Fibroblast of skin of abdomen (primary cell): Measurements from ENCODE around the gene DDC.
"Not testable (repeated sequence)": the region's sequence is repeated elsewhere in the genome, so short reads cannot be mapped to it uniquely, and the experiment has no call there.

ENCODE experiments used
- DNase-seq: peaks from one replicate; pipeline ENCODE4 v3.0.0-alpha.2; 2013

Gene DDC

DNA sequence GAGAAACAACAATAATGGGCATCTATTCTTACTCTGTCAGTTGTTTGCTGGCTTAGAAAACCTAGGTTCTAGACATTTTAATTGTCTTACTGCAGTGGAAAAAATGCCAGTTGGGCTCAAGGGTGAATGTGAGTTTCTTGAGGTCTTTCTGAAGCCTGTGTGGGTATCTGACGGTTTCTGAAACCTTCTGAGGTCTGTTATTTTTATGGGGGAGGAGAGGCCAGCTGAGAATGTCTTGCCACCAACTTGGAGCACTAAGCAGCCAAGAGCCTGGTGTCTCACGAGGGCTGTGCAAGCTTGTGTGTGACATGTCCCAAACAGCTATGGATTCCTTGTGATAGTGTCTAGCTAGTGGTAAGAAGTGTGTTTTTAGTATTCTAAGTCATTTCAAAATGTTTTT, 24.2 kb upstream of the DDC start:
- no peak for DNase-seq

DNA sequence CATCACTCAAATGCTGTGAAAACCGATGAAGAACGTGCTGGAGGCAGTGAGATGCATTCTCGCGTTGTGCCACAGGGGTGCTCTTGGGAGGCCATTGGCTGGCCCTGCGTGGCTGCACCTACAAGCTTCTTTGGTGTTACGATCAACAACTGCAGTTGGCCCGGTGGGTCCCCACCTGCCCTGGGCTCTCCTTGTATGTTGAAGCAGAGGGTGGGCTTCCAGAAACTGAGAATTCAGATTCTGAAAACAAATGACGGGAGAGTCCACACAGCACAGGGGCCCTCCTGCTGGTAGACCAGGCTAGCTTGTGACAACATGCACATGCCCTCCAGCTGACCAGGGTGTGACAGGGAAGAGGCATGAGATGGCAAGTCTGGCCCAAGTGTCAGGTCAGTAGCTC, 23.7 kb upstream of the DDC start:
- DNase-seq = no peak

DNA sequence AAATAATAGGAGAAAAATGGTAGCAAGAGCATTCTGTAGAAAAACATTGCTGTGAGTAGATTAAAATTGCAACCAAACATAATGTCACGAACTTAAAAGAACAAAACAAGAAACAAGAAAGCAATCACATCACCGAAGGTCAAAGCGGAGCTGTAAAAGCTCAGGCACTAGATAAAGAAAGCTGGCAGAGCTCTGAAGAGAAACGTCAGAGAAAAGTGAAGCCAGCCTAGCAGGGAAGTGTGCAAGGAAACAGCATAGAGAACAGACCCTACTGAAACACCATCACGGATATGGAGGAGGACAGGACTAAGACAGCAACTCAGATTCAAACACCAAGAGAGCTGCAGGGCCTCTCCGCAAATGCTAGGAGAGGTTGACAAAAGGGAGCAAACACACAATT, 22.5 kb upstream of the DDC start:
- DNase-seq = no peak

DNA sequence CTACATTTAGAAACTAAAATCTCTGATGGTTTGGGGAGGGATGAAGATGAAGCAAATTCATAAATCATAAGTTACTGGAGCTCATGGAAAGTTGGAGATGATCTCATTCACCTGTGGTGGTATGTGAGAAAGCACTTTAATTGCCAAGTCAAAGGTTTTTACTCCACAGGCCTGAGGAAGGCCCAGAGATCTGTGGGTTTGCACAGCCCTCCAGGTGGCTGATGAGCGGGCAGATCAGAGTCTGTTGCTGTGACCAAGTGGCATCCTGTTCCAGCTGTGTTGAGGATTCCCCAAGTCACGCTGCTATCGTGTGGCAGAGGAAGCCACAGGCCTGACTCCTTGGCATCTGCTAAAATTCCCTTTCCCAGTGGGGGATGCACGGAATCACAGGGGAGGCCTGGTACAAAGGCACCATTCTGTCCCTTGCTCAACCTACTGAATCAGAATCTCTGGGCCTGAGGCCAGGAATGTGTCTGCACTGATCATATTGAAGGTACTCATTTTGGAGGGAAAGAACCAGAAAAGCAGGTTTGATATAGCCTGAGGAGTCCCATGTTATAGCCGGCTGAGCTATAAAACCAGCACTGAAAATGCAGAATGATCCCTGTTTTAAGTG, 19.7 kb upstream of the DDC start:
- DNase-seq = no peak

DNA sequence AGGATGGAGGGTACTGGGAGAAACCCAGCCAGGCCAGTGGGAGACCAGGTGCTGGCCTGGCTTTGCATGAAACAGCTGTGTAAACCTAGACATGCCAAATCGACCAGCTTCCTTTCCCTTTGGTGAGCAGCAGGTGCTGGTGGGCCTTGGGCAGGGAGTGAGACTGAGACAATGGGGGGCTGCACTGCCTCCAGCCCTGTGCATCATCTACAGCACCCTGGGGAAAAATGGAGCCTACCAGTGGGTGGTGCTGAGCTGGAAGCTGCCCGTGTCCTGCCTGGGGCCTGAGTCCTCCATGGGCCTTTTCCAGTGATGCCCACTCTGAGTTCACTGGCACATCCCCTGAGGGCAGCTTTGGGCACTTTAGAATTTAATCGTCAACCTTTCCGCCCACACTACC, 19.2 kb upstream of the DDC start:
- DNase-seq = no peak

DNA sequence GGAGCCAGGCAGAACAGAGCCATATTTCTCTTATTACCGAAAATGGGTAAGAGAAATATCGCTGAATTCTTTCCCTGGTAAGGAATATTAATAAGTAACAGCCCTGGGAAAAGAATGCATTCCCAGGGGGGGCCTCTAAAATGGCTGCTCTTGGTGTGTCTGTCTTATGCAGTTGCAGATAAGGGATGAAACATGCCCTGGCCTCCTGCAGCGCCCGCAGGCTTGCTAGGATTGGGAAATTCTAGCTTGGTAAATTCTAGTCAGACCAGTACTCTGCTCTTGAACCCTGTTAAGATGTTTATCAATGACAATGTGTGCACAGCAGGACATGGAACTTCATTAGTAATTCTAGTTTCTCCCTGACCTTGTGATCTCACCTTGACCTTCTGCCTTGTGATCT, 18.1 kb upstream of the DDC start:
- not testable (repeated sequence) for DNase-seq

DNA sequence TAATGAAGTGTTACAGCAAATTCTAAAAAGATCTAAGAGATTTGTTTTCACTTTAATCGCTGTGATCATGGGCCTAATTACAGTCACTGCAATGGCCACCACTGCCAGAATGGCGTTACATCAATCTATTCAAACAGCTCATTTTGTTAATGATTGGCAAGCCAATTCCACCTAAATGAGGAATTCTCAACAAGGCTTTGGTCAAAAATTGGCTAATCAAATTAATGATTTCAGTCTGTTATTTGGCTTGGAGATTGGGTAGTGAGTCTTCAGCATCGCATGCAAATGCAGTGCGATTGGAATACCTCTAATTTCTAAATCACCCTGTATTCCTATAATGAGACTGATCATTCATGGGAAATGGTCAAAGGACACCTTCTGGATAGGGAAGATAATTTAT, 17.1 kb upstream of the DDC start:
- DNase-seq = not testable (repeated sequence)

DNA sequence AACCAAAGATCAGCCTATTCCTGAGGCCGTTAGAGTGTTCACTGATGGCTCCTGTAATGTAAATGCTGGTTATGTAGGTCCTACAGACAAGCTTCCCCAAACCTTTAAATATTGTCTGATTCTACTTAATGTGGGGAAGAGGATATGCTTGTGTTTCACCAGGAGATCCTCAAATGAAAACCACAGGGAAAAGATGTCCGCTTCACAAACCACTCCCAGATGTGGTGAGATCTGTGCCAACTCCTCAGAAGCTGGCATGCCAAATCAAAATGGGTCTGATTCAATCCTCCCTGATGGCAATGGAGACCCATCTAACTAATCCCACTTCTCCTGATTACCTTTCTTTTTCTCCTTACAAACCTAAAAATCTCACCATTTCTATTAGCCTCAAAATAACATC, 15.5 kb upstream of the DDC start:
- not testable (repeated sequence) for DNase-seq

DNA sequence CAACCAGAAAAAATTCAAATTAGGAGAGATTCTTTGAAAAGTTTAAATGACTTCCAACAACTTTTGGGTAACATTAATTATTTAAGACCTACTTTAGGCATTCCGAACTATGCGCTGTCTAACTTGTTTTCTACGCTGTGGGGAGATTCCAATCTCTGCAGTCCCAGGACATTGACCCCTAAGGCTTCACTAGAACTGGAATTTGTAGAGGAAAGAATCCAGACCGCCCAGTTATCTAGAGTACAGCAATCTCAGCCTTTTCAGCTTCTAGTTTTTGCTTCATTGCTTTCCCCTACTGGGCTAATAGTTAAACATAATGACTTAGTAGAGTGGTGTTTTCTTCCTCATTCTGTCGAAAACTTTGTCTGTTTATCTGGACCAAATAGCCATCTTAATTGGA, 14.9 kb upstream of the DDC start:
- no peak for DNase-seq

DNA sequence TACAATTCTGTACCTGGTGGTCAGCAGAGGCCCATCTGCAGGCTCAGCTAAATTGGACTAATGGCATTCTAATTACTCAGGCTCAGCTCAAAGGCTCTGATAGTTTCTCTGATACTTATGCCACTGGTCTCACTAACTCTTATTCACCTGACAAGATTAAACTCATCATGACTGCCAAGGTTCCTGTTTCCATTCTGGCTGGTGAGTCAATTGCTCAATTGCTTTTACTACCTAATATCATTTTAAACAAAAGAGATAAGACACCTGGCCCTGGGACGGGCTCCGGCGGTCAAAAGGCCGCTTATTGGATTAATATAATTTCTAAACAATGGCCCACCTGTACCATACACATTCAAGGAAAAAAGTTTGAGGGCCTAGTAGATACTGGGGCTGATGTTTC, 12.9 kb upstream of the DDC start:
- not testable (repeated sequence) for DNase-seq

DNA sequence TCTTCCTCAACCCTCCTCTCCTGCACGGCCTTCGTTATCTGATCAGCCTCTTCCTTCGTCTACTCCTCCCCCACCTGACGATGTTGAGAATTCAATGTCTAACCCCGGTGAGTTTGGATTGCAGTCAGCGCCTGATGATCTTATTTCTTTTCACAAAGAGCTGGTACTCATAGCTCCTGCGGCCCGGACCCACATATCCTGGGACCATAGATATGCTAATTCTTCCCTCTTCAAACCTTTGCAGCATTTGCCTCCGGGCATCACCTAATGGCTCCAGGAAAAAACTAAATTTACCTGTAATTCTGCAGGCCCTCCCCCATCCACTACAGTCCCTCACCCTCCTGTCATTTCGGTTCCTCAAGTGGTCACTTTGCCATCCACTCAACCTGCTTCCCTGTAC, 12.4 kb upstream of the DDC start:
- DNase-seq = no peak

DNA sequence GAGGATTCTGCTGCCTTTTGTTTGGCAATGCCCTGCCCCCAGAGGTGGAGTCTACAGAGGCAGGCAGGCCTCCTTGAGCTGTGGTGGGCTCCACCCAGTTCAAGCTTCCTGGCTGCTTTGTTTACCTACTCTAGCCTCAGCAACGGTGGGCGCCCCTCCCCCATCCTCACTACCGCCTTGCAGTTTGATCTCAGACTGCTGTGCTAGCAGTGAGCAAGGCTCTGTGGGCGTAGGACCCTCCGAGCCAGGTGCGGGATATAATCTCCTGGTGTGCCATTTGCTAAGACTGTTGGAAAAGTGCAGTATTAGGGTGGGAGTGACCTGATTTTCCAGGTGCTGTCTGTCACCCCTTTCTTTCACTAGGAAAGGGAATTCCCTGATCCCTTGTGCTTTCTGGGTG, 11.2 kb upstream of the DDC start:
- not testable (repeated sequence) for DNase-seq

DNA sequence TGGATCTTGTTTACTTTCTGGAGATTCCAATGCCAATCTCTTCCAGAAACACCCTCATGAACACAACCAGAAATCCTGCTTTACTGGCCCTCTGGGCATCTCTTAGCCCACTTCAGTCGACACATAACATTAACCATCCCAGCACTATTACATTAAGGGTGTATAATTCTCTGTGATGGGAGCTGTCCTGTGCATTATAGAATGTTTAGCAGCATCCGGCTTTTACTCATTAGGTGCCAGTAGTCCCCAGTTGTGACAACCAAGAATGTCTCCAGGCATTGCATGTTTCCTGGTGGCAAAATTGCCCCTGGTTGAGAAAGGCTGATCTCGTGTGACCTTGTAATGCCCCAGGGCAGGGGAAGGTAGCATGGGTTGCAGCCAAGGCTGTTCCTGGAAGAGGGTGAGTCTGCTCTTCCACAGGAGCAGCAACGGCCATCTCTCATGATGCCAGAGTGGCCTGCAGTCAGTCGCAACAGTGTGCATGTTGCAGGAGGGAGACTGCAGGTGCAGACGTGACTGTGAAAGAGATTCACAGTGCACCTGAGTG, 2.6 kb upstream of the DDC start:
- no peak for DNase-seq

DNA sequence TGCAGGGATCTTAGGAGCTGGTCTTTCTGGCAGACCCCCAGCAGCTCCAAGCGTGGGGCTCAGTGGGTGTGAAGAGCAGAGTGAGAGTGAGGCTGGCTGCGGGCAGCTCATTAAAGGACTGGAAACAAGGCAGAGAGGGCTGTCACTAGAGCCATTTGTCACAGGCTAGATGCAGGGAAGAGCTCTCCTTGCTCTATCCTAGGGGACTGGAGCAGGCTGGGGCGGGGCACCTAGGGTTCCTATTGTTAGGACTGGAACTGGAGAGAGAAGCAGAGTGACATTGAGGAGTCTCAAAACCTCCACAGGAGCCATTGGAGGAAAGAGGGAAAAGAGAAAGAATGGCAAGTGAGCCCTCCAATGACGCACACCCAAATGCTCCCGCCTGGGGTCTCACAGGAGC, 772 bp upstream of the DDC start:
- DNase-seq = no peak

DNA sequence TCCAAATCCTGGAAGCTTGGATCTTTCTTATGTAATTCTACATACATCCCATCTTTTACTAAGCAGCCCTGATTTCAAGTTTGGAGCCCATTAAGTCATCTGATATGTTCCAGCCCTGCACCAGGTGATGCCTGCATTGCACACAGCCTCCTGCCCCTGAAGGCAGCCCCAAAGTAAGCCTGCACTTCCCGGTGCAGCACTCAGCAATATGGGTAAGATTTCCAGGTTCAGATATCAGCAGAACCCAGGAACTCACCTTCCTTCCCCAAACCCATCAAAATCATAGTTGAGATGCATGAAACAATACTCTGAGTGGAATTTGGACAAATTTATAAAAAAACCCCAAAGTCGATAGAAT, 333 bp upstream of the DDC start:
- DNase-seq = no peak

DNA sequence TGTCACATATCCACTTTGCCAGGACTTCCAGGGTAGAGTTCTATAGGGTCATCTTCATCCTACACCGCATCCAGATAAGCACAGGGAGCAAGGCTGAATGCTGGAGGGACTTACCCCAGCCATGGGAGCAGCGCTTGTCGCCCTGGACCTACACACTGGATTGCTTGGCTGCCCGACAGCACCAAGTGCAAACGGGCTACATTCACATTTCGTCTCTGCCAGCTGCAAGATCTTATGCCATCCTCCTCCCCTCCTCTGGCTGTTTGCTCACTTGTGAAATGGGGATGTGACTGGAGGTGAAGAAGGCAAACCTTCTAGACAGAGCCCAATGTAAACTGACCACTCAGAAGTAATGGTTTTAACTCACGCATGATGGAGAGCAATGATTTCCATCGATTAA, 1.0 kb downstream of the DDC start:
- DNase-seq = no peak

DNA sequence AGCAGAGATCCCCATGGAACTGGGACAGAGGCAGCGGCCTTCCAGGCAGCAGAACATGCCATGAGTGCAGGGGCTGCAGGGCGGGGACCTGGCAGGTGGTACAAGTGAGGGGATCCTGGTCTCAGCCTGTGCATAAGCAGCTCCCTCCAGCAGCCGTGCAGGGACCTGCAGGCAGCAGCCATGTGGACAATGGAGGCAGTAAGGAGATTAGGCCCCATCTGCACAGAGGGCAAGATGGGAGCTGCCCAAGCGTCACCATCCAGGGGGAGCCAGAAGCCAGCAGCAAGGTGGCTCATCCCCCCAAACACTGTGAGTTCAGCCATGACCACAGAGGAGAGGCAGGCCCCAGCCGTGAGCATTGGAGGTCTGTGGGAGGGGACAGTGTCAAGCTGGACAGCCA, 3.1 kb downstream of the DDC start:
- no peak for DNase-seq

DNA sequence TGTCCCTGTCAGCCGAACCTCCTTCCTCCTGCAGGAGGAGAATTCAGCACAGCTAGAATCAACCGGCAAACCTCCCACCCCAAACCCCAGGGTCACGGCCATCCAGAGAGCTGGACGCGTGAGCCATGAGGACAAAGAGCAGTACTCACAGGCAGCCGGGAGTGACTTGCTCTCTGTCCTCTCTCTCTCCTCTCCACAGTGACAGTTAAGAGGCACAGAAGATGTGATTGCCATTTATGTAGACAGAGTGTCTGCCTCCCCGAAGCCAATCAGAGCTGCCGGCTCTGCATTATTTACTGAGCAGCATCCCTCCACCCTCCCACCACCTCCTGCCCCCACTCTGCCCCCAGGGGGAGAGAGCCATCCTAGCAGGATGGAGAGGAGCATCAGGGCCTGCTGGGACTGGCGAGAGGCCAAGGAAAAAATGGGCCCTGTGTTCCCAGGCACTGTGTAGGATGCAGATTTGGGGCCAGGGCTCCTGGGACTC, 4.3 kb downstream of the DDC start:
- no peak for DNase-seq

DNA sequence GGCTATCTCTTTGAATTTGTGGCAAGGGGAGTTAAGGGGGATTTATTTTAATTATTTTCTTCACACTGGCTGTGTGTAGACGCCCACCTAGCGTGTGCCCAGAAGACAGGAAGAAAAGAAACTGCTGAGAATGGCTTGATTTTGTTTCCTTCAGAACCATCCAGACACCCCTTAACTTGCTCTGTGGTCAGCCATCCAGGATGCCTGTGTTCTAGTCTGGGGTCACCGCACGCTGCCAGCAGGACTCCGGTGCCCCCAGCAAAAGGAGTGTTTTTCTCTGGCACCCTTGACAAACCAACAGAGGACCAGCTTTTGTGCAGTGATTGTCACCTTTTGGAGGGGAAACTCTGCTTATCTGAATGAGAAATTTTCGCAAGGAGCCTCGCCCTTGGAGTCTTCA, 5.3 kb downstream of the DDC start:
- DNase-seq = no peak

DNA sequence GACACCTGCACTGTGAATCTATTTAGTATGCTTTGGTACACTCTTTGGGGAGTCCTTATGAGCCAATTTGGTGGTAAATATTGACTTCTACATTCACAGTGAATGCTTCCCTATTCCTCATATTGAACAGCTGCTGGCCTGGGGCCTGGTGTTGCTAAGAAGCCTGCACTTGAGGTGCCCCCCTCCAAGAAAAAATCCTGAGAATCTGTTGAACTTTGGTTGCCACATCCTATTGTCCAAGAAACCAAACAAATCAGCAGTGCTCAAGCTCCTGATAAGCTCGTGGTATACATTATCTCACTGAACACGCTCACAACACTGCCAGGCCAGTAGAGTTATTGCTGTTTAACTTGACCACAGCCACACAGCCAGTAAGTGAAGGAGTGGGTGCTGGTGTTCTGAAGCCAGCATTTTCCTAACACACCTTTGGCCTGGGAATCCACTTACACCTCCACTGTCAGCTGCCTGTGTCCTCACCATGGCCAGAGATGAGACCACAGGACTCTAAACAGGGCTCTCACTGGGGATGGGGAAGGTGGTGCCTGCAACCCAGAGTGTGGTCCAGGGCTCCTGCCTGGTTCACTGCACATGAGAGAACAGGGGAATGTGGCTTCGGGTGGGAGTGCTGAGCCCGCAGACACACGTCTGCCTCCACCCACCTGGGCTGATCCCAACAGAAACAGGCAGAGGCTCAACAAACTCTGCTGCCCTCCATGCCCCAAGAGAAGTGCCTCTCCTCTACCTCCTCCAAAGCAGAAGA, 6.7 kb downstream of the DDC start:
- no peak for DNase-seq

DNA sequence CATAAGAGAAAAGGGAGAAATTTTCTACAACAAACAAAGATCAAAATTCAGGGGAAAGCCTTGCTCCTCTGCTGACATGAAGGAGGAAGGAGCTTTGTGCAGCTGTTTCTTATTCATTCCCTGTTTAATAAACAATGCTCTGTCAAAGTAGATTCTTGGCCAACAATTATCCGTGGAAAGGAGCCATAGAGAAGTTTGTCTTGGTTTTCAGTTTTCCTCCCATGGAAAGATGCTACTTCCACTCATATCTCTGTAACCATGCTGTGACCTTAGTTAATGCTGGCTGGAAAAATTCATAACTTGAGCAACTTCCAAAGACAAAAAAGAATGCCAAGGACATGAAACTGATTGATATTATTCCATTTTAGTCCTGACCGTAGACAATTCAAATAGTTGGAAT, 8.1 kb downstream of the DDC start:
- DNase-seq = no peak

DNA sequence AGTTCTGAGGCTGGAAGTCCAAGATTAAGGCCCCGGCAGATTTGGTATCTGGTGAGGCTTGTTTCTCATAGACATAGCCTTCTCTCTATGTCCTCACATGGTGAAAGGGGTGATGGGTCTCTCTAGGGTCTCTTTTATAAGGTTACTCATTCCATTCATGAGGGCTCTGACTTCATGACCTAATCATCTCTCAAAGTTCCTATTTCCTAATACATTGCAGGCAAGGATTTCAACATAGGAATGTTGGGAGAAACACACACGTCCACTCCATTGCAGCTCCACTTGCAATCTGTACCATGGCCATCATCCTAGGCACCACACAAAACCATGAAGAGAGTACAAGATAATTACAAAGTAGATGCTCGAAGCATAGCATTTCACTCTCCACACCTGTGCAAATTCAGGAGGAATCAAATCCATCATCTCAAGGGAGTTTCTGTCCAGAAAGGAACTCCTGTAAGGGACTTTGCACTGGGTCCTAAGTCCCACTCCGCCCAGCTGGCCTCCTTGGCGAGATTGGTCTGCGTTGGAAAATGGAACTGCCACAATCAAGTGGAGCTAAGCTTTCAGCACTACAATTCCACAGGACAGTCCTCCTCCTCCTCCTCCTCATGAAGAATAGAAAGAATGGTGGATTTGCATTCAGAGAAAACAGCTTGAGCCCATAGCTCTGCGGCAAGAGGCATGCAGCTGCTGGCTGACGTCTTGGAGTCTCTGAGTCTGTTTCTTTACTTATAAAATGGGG, 8.8 kb downstream of the DDC start:
- no peak for DNase-seq

DNA sequence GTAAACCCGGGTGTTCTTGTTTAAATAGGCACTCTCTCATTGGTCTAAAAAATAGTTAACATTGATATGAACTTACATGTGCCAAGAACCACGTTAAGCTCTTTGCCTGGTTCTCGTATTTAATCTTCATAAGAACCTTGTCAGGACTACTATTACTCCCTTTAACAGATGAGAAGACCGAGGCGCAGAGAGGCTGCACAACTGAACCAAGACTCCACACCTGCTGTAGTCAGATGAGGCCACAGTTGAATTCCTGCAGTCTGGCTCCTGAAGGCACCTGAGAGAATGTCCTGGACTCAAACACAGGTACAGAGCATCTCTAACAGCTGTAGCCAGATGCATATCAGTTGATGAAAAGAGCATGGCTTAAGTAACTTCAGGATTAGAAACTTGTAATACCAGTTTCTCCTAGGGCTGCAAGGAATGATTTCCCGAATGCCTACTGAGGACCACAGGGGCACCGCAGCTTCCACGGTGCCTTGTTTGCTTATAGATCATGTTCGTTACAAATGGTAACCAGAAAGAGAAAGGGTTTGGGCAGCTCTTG, 9.5 kb downstream of the DDC start:
- no peak for DNase-seq
